ENCODE data around the gene FMO1.

Gene FMO1

DNA sequence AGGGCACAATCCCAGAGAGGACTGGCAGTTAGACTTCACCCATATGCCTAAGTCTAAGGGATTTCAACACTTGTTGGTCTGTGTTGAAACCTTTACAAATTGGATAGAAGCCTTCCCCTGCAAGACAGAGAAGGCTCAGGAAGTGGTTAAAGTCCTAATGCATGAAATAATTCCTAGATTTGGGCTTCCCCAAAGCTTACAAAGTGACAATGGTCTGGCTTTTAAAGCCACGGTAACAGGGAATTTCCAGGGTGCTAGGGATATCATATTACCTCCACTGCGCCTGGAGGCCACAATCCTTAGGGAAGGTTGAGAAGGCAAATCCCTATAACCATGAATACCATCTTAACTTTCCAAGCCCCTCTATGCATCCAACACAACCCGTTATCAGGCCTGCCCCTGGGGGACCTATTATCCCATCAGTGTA, 62.4 kb downstream of the FMO1 start:
- TF ChIP-seq CTCF (IDR thresholded peaks at IDR 0.05; ENCODE audit: control insufficient read depth, insufficient read depth, low read depth, low read length, missing control alignments), result no peak
- H3K4me3 ChIP-seq (ENCODE audit: control insufficient read depth, low read depth, low read length), result no peak overlapping the region
- DNase-seq (ENCODE audit: low read depth), result no peak

DNA sequence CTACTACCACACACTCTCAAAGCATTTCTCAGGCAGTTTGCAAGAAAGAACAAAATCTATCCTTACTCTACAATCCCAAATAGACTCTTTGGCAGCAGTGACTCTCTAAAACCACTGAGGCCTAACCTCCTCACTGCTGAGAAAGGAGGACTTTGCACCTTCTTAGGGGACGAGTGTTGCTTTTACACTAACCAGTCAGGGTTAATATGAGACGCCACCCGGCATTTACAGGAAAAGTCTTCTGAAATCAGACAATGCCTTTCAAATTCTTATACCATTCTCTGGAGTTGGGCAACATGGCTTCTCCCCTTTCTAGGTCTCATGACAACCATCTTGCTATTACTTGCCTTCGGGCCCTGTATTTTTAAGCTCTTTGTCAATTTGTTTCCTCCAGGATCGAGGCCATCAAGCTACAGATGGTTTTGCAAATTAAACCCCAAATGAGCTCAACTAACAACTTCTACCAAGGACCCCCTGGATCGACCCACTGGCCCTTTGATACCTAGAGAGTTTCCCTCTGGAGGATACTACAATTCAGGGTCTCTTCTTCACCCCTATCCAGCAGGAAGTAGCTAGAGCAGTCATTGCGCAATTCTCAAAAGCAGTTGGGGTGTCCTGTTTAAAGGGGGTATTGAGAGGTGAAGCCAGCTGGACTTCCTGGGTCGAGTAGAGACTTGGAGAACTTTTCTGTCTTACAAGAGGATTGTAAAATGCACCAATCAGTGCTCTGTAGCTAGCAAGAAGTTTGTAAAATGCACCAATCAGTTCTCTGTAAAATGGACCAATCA, 63.7 kb downstream of the FMO1 start:
- no peak overlapping the region for H3K4me3 ChIP-seq (ENCODE audit: control insufficient read depth, low read depth, low read length)
- DNase-seq (ENCODE audit: low read depth), result no peak
- no peak for TF ChIP-seq CTCF (IDR thresholded peaks at IDR 0.05; ENCODE audit: control insufficient read depth, insufficient read depth, low read depth, low read length, missing control alignments)

GRCh38 chr1:171313319-171313834, 65.1 kb downstream of the FMO1 start:
- DNase-seq (ENCODE audit: low read depth), result no peak
- H3K4me3 ChIP-seq (ENCODE audit: control insufficient read depth, low read depth, low read length), result no peak overlapping the region
- no peak for TF ChIP-seq CTCF (IDR thresholded peaks at IDR 0.05; ENCODE audit: control insufficient read depth, insufficient read depth, low read depth, low read length, missing control alignments)

GRCh38 chr1:171313835-171314320, 65.6 kb downstream of the FMO1 start, which contains the start of gene FMO4:
FMO4 (plus strand) TSS chr1:171314183; CDS start chr1:171319826, 5,643 bp downstream.
- TF ChIP-seq CTCF (IDR thresholded peaks at IDR 0.05; ENCODE audit: control insufficient read depth, insufficient read depth, low read depth, low read length, missing control alignments), result peak; percentile 82
- peak within 1 kb of the TSS; percentile 2; the same call in 1 of the 2 replicates for H3K4me3 ChIP-seq (ENCODE audit: control insufficient read depth, low read depth, low read length)
- DNase-seq (ENCODE audit: low read depth), result peak; percentile 99

- no peak for DNase-seq (ENCODE audit: low read depth)
- H3K4me3 ChIP-seq (ENCODE audit: control insufficient read depth, low read depth, low read length), result no peak overlapping the region
- TF ChIP-seq CTCF (IDR thresholded peaks at IDR 0.05; ENCODE audit: control insufficient read depth, insufficient read depth, low read depth, low read length, missing control alignments), result no peak
These were observed 81.0 kb downstream of the FMO1 start for GRCh38 chr1:171329251-171329650.

GRCh38 chr1:171334024-171334640, 85.8 kb downstream of the FMO1 start:
- TF ChIP-seq CTCF (IDR thresholded peaks at IDR 0.05; ENCODE audit: control insufficient read depth, insufficient read depth, low read depth, low read length, missing control alignments), result no peak
- no peak overlapping the region for H3K4me3 ChIP-seq (ENCODE audit: control insufficient read depth, low read depth, low read length)
- no peak for DNase-seq (ENCODE audit: low read depth)
